ENCODE data around the gene C1QTNF8.

GRCh38 chr16:1124291-1124690 lies 28.2 kb upstream of the C1QTNF8 start:
- TF ChIP-seq, protein P1, sequence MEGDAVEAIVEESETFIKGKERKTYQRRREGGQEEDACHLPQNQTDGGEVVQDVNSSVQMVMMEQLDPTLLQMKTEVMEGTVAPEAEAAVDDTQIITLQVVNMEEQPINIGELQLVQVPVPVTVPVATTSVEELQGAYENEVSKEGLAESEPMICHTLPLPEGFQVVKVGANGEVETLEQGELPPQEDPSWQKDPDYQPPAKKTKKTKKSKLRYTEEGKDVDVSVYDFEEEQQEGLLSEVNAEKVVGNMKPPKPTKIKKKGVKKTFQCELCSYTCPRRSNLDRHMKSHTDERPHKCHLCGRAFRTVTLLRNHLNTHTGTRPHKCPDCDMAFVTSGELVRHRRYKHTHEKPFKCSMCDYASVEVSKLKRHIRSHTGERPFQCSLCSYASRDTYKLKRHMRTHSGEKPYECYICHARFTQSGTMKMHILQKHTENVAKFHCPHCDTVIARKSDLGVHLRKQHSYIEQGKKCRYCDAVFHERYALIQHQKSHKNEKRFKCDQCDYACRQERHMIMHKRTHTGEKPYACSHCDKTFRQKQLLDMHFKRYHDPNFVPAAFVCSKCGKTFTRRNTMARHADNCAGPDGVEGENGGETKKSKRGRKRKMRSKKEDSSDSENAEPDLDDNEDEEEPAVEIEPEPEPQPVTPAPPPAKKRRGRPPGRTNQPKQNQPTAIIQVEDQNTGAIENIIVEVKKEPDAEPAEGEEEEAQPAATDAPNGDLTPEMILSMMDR (IDR thresholded peaks at IDR 0.05): no peak
- TF ChIP-seq POLR2AphosphoS5 (IDR thresholded peaks at IDR 0.05) (no peak), POLR2A (IDR thresholded peaks at IDR 0.05) (no peak)

Data from prostate gland (tissue), 2 donors.